Cardiac fibroblast (primary cell): ENCODE results near the gene RNF25.

Experiments used
- DNase-seq, 2 donors: peaks; one replicate each; pipeline versions ENCODE4 v3.0.0 to v3.0.0-alpha.2; 2010; ENCODE audit warnings: low read depth in 2 of 2
- H3K4me3 ChIP-seq, 2 donors: replicated peaks in 1 of 2; 1 replicate in 1 of 2; 2 replicates in 1 of 2; pipeline ENCODE4 v1.5.1; 2011; ENCODE audit warnings: low read depth in 2 of 2, low read length in 2 of 2, mild to moderate bottlenecking in 2 of 2, moderate library complexity in 1 of 2
- CTCF ChIP-seq: IDR thresholded peaks from one replicate; pipeline ENCODE4 v1.5.1; 2011; ENCODE audit warnings: low read depth, mild to moderate bottlenecking, low read length, inconsistent platforms

RNF25 gene

GRCh38 chr2:218716070-218716469 is 44.3 kb upstream of the RNF25 start:
- peak; percentile 55 to 72 for DNase-seq
- no peak overlapping the region for H3K4me3 ChIP-seq
- no peak for TF ChIP-seq CTCF

GRCh38 chr2:218713922-218714321 is 42.1 kb upstream of the RNF25 start:
- H3K4me3 ChIP-seq, result no peak overlapping the region
- no peak for TF ChIP-seq CTCF
- DNase-seq, result no peak

- peak; percentile 13 to 35 for DNase-seq
- no peak for TF ChIP-seq CTCF
- H3K4me3 ChIP-seq, result peak overlapping the region; percentile 96 to 98
These were observed 39.7 kb upstream of the RNF25 start for GRCh38 chr2:218711550-218711929.

- peak within 1 kb of the TSS; percentile 96 to 98 for H3K4me3 ChIP-seq
- TF ChIP-seq CTCF, result peak; percentile 50
- DNase-seq, result peak; percentile 97 to 98
These were observed 39.1 kb upstream of the RNF25 start, which contains the start of gene TTLL4 for GRCh38 chr2:218710687-218711549. Gene TTLL4, plus strand, starts transcription at chr2:218710835. Its CDS starts 26,842 bp downstream, at chr2:218737677.

GRCh38 chr2:218710334-218710686 is 38.5 kb upstream of the RNF25 start:
- no peak for TF ChIP-seq CTCF
- no peak for DNase-seq
- H3K4me3 ChIP-seq, result peak overlapping the region; percentile 33 to 52

GRCh38 chr2:218709908-218710307 is 38.1 kb upstream of the RNF25 start:
- DNase-seq, result no peak
- peak overlapping the region in 1 of 2 donors; percentile 52 for H3K4me3 ChIP-seq

More at GRCh38 chr2:218709908-218710307, 38.1 kb upstream of the RNF25 start:
- TF ChIP-seq CTCF, result no peak
